AG04450 (cell line): ENCODE data around the gene SLC35G6. TPM values are rescaled to one million over a fixed set of nuclear protein-coding genes. Genes with fewer than 3 reads are reported as not detected.

Experiments
- CTCF ChIA-PET: fragments of 300-600, 350-600 bp; formaldehyde crosslinking; extraction: SDS; loops from one replicate; lab custom pipeline; 2022; ENCODE audit warnings: antibody characterized with exemption, inconsistent platforms; lab: Charles Lee
- POLR2A ChIA-PET: fragments of 350-600 bp; formaldehyde crosslinking; extraction: SDS; loops from one replicate; lab custom pipeline; 2021; ENCODE audit warnings: antibody characterized with exemption, inconsistent platforms; lab: Yijun Ruan, JAX
- DNase-seq: peaks from one replicate; pipeline ENCODE4 v3.0.0-alpha.2; 2011; ENCODE audit warnings: low read depth, low spot score
- H3K27ac ChIP-seq: one replicate; pipeline ENCODE4 v1.5.1; 2012; ENCODE audit warnings: low read depth, low read length, control low read depth
- H3K27me3 ChIP-seq: one replicate; pipeline ENCODE4 v1.6.0; 2012; ENCODE audit warnings: low read length; ENCODE audit not compliant: control insufficient read depth, insufficient read depth
- H3K4me3 ChIP-seq: 2 replicates; pipeline ENCODE4 v1.5.1; 2011; ENCODE audit warnings: mild to moderate bottlenecking, low read depth, low read length, control low read depth
- H3K9me3 ChIP-seq: 2 replicates; pipeline ENCODE4 v1.5.1; 2012; ENCODE audit warnings: low read length; ENCODE audit not compliant: control insufficient read depth, insufficient read depth
- polyA plus RNA-seq: library from polyadenylated mRNA; depleted of rRNA; stranded (reverse); fragments of >200 nt; gene quantifications from 2 replicates; pipeline ENCODE4 v1.2.3, GENCODE V29; 2011
- TF ChIP-seq, protein P1 (sequence below): IDR thresholded peaks from 2 replicates; pipeline ENCODE4 v1.5.1; 2011; ENCODE audit warnings: low read depth, low read length, control low read depth, inconsistent platforms

The SLC35G6 gene
- polyA plus RNA-seq, 1 experiment: not detected

DNA sequence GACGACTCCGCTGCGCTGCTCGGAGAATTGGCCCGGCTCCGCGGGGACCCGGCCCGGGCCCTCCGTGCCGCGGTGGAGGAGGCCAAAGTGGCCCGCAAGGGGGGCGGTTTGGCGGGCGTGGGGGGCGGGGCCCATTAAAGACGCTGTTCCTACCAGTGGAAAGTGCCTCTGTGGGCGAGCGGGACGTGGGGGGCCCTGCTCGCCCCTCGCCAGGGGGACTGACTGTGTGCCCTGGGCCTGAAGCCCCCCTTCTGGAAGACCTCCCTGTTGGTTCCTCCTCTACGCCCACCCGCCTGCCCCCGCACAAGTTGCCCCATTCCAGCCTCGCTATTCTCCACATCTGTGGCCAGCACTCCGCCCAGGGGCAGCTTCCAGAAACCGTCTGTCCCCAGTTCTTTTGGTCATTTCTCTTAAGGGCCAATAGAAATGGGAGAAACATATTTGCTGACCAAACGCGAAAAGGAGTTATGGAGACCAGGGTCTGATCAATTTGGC, 43.8 kb upstream of the SLC35G6 start:
- H3K27ac ChIP-seq: no peak overlapping the region
- ChIA-PET CTCF (interaction anchor here (0.6 to 3.3 kb wide), 9 partner anchors 9 to 123 kb away, joined by 3 to 14 read pairs (median 3); partner anchors contain the start of genes SENP3, SPEM2 and TMEM95), POLR2A (interaction anchor here (0.7 to 2.7 kb wide), 3 partner anchors 19 to 47 kb away, joined by 4 to 16 read pairs (median 5); partner anchors contain the start of genes POLR2A and TMEM256)
- H3K27me3 ChIP-seq: peaks cover 31% of the 10 kb centered on the region
- no peak for DNase-seq
- TF ChIP-seq, protein P1, sequence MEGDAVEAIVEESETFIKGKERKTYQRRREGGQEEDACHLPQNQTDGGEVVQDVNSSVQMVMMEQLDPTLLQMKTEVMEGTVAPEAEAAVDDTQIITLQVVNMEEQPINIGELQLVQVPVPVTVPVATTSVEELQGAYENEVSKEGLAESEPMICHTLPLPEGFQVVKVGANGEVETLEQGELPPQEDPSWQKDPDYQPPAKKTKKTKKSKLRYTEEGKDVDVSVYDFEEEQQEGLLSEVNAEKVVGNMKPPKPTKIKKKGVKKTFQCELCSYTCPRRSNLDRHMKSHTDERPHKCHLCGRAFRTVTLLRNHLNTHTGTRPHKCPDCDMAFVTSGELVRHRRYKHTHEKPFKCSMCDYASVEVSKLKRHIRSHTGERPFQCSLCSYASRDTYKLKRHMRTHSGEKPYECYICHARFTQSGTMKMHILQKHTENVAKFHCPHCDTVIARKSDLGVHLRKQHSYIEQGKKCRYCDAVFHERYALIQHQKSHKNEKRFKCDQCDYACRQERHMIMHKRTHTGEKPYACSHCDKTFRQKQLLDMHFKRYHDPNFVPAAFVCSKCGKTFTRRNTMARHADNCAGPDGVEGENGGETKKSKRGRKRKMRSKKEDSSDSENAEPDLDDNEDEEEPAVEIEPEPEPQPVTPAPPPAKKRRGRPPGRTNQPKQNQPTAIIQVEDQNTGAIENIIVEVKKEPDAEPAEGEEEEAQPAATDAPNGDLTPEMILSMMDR: no peak
- peak overlapping the region; percentile 38; the same call in 1 of the 2 replicates for H3K4me3 ChIP-seq
- H3K9me3 ChIP-seq: peaks cover 6% of the 10 kb centered on the region; the same call in 1 of the 2 replicates

DNA sequence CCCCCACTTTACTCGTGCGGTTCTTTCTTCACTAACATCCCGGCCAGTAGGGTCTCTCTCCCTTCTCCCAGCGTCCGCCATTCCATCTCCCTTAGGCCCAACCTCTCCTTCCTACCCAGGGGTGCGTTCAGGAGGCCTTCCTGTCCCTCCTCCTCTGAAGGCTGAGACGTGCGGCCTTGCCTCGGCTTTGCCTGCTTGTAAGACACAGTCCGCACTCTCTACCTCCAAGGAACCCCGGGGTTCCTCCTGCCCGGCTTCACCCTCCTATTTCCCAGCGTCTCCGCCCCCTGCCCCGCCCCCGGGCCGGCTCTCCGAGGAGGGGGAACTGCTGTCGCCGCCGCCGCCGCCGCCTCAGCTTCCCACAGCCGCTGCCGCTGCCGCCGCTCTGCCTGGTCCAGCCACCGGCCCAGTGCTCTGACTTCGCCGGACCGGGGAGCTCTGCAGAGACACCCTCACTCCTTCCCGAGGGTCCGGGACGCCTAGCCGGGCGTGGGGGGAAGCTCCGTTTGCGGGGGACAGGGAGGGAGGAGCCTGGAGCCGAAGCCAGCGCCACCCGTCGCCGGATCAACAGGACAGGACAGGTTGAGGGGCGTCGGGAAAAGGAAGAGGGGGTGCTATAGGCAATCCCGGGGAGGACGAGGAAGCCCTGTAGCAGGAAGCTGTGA, 43.2 kb upstream of the SLC35G6 start:
- ChIA-PET CTCF (interaction anchor here (1.2 kb wide), 1 partner anchor 82 kb away, joined by 3 read pairs; no protein-coding TSS in a partner anchor), POLR2A (no interaction called here)
- Histone ChIP-seq H3K4me3 (no peak overlapping the region), H3K9me3 (peaks cover 6% of the 10 kb centered on the region; the same call in 1 of the 2 replicates), H3K27ac (no peak overlapping the region), H3K27me3 (peaks cover 31% of the 10 kb centered on the region)
- TF ChIP-seq, protein P1: no peak
- DNase-seq: no peak

DNA sequence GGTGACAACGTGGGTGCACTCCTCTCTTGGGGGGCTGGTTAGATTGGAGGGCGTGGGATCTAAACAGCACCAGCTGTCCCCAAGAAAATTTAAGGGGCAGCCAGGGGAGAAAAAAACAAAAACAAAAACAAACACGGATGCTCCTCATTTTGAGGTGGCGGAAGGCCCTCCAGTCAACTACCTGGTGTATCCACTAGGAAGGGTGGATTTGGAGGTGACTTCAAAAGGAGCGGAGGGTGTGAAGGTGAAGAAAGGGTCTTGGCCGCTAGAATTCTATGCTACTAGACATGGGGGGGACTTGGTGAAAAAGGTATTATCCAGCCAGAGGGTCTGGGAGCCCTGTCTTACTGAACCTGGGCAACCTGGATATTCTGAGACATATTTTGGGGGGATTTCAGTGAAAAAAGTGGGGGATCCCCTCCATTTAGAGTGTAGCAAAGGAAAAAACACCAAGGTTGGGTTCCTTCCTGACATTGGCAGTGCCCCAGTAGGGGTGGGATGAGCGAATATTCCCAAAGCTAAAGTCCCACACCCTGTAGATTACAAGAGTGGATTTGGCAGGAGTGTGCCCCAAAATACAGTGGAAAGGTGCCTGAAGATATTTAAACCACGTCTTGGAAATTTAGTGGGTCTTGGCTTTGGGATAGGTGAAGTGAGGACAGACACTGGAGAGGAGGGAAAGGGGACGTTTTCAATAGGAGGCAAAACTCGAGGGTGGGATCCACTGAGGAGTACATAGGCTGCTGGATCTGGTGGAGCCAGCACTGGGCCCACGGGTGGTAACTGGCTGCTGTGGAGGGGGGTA, 42.4 kb upstream of the SLC35G6 start:
- peaks cover 31% of the 10 kb centered on the region for H3K27me3 ChIP-seq
- CTCF ChIA-PET: interaction anchor here (1.2 kb wide), 1 partner anchor 83 kb away, joined by 3 read pairs; no protein-coding TSS in a partner anchor
- TF ChIP-seq, protein P1: no peak
- no peak for DNase-seq
- H3K9me3 ChIP-seq: peaks cover 6% of the 10 kb centered on the region; the same call in 1 of the 2 replicates
- no peak overlapping the region for H3K27ac ChIP-seq
- POLR2A ChIA-PET: interaction anchor here (0.5 kb wide), 1 partner anchor 45 kb away, joined by 3 read pairs; no protein-coding TSS in a partner anchor
- H3K4me3 ChIP-seq: no peak overlapping the region

DNA sequence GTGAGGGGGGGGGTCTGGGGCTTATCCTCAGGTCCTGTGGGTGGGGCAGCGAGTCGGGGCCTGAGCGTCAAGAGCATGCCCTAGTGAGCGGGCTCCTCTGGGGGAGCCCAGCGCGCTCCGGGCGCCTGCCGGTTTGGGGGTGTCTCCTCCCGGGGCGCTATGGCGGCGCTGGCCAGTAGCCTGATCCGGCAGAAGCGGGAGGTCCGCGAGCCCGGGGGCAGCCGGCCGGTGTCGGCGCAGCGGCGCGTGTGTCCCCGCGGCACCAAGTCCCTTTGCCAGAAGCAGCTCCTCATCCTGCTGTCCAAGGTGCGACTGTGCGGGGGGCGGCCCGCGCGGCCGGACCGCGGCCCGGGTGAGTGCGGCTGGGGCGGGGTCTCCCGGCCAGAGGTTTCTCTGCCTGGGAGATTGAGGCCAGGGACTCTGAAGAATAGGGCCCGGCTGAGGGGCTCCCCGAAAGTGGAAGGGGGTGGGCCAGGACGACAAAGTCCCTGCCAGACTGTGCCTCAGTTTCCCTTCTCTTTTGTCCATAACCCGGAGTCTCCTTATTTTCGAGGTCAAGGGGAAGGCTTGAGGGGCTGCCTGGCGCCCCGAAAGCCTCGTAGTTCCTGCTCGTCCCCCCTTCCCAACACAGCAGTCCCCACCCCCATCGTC, 41.7 kb upstream of the SLC35G6 start, which contains the start of gene FGF11:
Gene FGF11, plus strand, starts transcription at position 51 of the 651 bp plus-strand sequence. Its CDS starts 109 bp downstream, at position 160.
- Histone ChIP-seq H3K27me3 (peaks cover 31% of the 10 kb centered on the region), H3K27ac (no peak within 1 kb of the TSS), H3K9me3 (peaks cover 6% of the 10 kb centered on the region; the same call in 1 of the 2 replicates), H3K4me3 (peak within 1 kb of the TSS; percentile 56)
- no peak for DNase-seq
- ChIA-PET POLR2A (interaction anchor here (0.5 to 0.8 kb wide), 2 partner anchors 44 kb away, joined by 3 to 4 read pairs; partner anchors contain the start of gene POLR2A), CTCF (no interaction called here)
- TF ChIP-seq, protein P1: no peak
